Prostate gland (tissue), 2 donors: ENCODE results near the gene TTLL4. TPM values are rescaled to one million over a fixed set of nuclear protein-coding genes. Genes with fewer than 3 reads are reported as not detected.

Experiments used
- DNase-seq: peaks from one replicate; pipeline ENCODE4 v3.0.0-alpha.2; 2019; ENCODE audit warnings: low spot score
- H3K27ac ChIP-seq, 2 donors: fragments of 200-600 bp; sonication (generic); 2 replicates each; pipeline ENCODE4 v1.5.1; 2017 to 2019
- H3K27me3 ChIP-seq: fragments of 200-600 bp; sonication (generic); replicated peaks from 2 replicates; pipeline ENCODE4 v1.5.1; 2019; ENCODE audit not compliant: insufficient read depth
- H3K36me3 ChIP-seq, 2 donors: fragments of 200-600 bp; sonication (generic); 1 replicate in 1 of 2; 2 replicates in 1 of 2; pipeline versions ENCODE4 v1.5.1 to v1.8.1; 2017 to 2019
- H3K4me1 ChIP-seq: fragments of 200-600 bp; sonication (generic); replicated peaks from 2 replicates; pipeline ENCODE4 v1.5.1; 2019
- H3K4me3 ChIP-seq, 2 donors: fragments of 200-600 bp; sonication (generic); 2 replicates each; pipeline ENCODE4 v1.5.1; 2017 to 2019
- H3K9me3 ChIP-seq: fragments of 200-600 bp; sonication (generic); 2 replicates; pipeline ENCODE4 v1.5.1; 2017
- CTCF ChIP-seq, 4 experiments: fragments of 200-600 bp in 2 of 4; fragments of 450-650 bp in 2 of 4; sonication (generic) in 2 of 4; IDR thresholded peaks; 1 replicate in 3 of 4; 2 replicates in 1 of 4; pipeline ENCODE4 v1.5.1; 2016 to 2019; ENCODE audit warnings: antibody characterized with exemption in 4 of 4, mild to moderate bottlenecking in 2 of 4, moderate library complexity in 2 of 4
- POLR2A ChIP-seq: fragments of 450-650 bp; IDR thresholded peaks from one replicate; pipeline ENCODE4 v1.6.1; 2016; ENCODE audit warnings: antibody characterized with exemption, mild to moderate bottlenecking
- POLR2AphosphoS5 ChIP-seq: sonication (generic); formaldehyde crosslinking; IDR thresholded peaks from one replicate; pipeline ENCODE4 v1.6.1; 2017; ENCODE audit warnings: antibody characterized with exemption
- WGBS: methylation state at CpG from one replicate; pipeline ENCODE4 v1.1.5; 2018; 5-methylcytosine and 5-hydroxymethylcytosine counted together
- intact Hi-C: fragments of 100-400 bp; cut with DNase I; formaldehyde crosslinking; loops from one replicate; pipeline ENCODE4 v1.14.2; 2022
- total RNA-seq, 2 donors: library from RNA; depleted of rRNA; stranded (reverse); fragments of >200 nt; gene quantifications; one replicate each; pipeline ENCODE4 v1.1.0, GENCODE V29; 2016

The TTLL4 gene
- total RNA-seq: 10 to 100 TPM; 21.1 to 63.8 TPM

GRCh38 chr2:218710687-218711549 lies at the start of gene TTLL4:
Gene TTLL4 (plus strand): TSS chr2:218710835. CDS start chr2:218737677, 26,842 bp downstream.
- no peaks in the 10 kb centered on the region for H3K36me3 ChIP-seq
- H3K4me1 ChIP-seq: no peaks in the 10 kb centered on the region
- H3K4me3 ChIP-seq: peak within 1 kb of the TSS; percentile 69 to 78
- WGBS: under 1% methylated on average over 65 of the region's 74 CpGs
- TF ChIP-seq POLR2A (peak; percentile 87), CTCF (IDR thresholded peaks at IDR 0.05) (peak; percentile 89 to 99 (median 93)), POLR2AphosphoS5 (peak; percentile 97)
- intact Hi-C loops: loop anchor here (2.0 kb wide), 1 partner anchor 136 kb away; no protein-coding TSS in a partner anchor
- peak within 1 kb of the TSS; percentile 93 to 95 for H3K27ac ChIP-seq
- no peaks in the 10 kb centered on the region for H3K27me3 ChIP-seq
- H3K9me3 ChIP-seq: no peaks in the 10 kb centered on the region
- peak; percentile 97 for DNase-seq

GRCh38 chr2:218662377-218662776 lies 48.3 kb upstream of the TTLL4 start:
- Histone ChIP-seq H3K4me3 (no peak overlapping the region), H3K4me1 (no peaks in the 10 kb centered on the region), H3K27ac (no peak overlapping the region), H3K27me3 (no peaks in the 10 kb centered on the region), H3K9me3 (no peaks in the 10 kb centered on the region), H3K36me3 (peaks cover 17% of the 10 kb centered on the region in 2 donors)
- no peak for TF ChIP-seq POLR2A
- TF ChIP-seq POLR2AphosphoS5: no peak
- no peak for TF ChIP-seq CTCF (IDR thresholded peaks at IDR 0.05)
- 82% methylated on average over 7 of the region's 7 CpGs for WGBS
- intact Hi-C loops: no loop called here
- no peak for DNase-seq

DNA sequence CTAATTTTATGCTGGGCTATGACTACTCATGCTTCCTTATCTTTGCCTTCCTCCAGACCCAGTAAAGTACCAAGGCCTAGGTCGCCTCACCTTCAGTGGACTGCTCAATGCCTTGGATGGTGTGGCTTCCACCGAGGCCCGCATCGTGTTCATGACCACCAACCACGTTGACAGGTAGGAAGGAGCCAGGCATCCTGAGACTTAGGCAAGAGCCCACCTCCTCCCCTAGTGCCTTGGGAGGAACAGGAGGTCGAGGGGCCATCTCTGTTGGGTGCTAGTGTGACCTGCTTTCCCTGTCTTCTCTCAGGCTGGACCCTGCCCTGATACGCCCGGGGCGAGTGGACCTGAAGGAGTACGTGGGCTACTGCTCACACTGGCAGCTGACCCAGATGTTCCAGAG lies 47.8 kb upstream of the TTLL4 start:
- TF ChIP-seq POLR2A: no peak
- no peak for TF ChIP-seq CTCF (IDR thresholded peaks at IDR 0.05)
- no peak for TF ChIP-seq POLR2AphosphoS5
- H3K27me3 ChIP-seq: no peaks in the 10 kb centered on the region
- H3K4me3 ChIP-seq: no peak overlapping the region
- WGBS: 89% methylated on average over 10 of the region's 10 CpGs
- H3K4me1 ChIP-seq: no peaks in the 10 kb centered on the region
- H3K9me3 ChIP-seq: no peaks in the 10 kb centered on the region
- H3K36me3 ChIP-seq: peaks cover 17% of the 10 kb centered on the region in 2 donors
- no peak overlapping the region for H3K27ac ChIP-seq
- intact Hi-C loops: no loop called here
- DNase-seq: no peak

DNA sequence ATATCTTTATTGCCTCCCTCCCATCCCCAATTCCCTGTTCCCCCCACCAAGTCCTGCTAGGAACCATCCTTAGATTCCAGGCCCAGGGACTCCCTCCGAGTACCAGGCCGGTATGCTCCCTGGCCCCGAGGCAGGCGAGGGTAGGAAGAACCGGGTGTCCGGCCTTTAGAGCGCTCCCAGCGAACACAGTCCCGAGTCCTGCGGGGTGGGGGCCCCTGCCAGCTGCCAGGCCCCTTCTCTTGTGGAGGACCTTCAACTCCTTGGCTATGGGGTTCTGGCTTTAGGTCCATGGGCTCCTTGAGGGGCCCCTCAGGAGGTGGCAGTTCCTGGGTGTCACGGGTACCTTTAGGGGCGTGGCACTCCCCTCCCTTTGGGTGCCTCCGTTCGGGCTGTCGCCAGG lies 46.7 kb upstream of the TTLL4 start:
- no peak overlapping the region for H3K4me3 ChIP-seq
- WGBS: 84% methylated on average over 15 of the region's 15 CpGs
- no peaks in the 10 kb centered on the region for H3K4me1 ChIP-seq
- no peak overlapping the region for H3K27ac ChIP-seq
- no peaks in the 10 kb centered on the region for H3K27me3 ChIP-seq
- no peak for DNase-seq
- intact Hi-C loops: no loop called here
- TF ChIP-seq POLR2AphosphoS5 (no peak), POLR2A (no peak), CTCF (IDR thresholded peaks at IDR 0.05) (no peak)
- peaks cover 17% of the 10 kb centered on the region in 2 donors for H3K36me3 ChIP-seq
- H3K9me3 ChIP-seq: no peaks in the 10 kb centered on the region

DNA sequence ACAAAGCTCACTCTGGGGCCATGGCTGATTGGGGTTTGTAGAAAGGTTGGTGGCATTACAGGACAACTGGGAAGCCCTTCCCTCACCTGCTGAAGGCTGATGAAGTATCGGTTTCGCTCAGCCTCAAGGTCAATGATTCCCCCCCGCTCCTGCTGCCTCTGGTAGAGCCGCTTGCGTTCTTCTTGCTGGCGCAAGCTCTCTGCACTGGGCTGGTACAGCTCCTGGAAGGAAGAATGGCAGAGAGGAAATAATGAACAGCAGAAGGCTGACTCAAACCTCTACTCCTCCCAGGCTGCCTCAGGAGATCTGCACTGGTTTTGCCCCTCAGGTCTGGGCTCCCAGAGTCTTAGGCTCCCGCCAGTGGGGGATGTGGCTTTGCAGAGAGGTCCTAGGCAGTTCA lies 46.0 kb upstream of the TTLL4 start:
- H3K4me3 ChIP-seq: no peak overlapping the region
- H3K9me3 ChIP-seq: no peaks in the 10 kb centered on the region
- no peaks in the 10 kb centered on the region for H3K27me3 ChIP-seq
- no peak for DNase-seq
- H3K4me1 ChIP-seq: no peaks in the 10 kb centered on the region
- H3K27ac ChIP-seq: no peak overlapping the region
- intact Hi-C loops: no loop called here
- H3K36me3 ChIP-seq: peaks cover 17% of the 10 kb centered on the region in 2 donors
- 98% methylated on average over 7 of the region's 7 CpGs for WGBS
- no peak for TF ChIP-seq POLR2A
- no peak for TF ChIP-seq POLR2AphosphoS5
- no peak for TF ChIP-seq CTCF (IDR thresholded peaks at IDR 0.05)
